HG03139 (cell line): ENCODE data around the gene CCDC91.
"Not testable (repeated sequence)": the region's sequence is repeated elsewhere in the genome, so short reads cannot be mapped to it uniquely, and the experiment has no call there.

ENCODE experiments used
- ATAC-seq: cut with Tn5 transposase; IDR thresholded peaks from one replicate; pipeline ENCODE4 v1.9.1; 2021; ENCODE audit not compliant: unreplicated experiment

CCDC91 gene

GRCh38 chr12:28446031-28446430, 255.8 kb downstream of the CCDC91 start:
- ATAC-seq = no peak

GRCh38 chr12:28453686-28454085, 263.4 kb downstream of the CCDC91 start:
- no peak for ATAC-seq

- no peak for ATAC-seq
Observed at GRCh38 chr12:28456934-28457710, 266.9 kb downstream of the CCDC91 start.

- ATAC-seq = no peak
Observed at GRCh38 chr12:28457785-28458184, 267.5 kb downstream of the CCDC91 start.

GRCh38 chr12:28459481-28459880, 269.2 kb downstream of the CCDC91 start:
- ATAC-seq = no peak

- ATAC-seq = peak; percentile 48
Observed at GRCh38 chr12:28460420-28461130, 270.3 kb downstream of the CCDC91 start.

GRCh38 chr12:28463396-28463795, 273.1 kb downstream of the CCDC91 start:
- no peak for ATAC-seq

GRCh38 chr12:28471762-28472161, 281.5 kb downstream of the CCDC91 start:
- not testable (repeated sequence) for ATAC-seq

- ATAC-seq = not testable (repeated sequence)
Observed at GRCh38 chr12:28476206-28476605, 285.9 kb downstream of the CCDC91 start.

GRCh38 chr12:28479097-28479496, 288.8 kb downstream of the CCDC91 start:
- ATAC-seq = not testable (repeated sequence)

- no peak for ATAC-seq
Observed at GRCh38 chr12:28479683-28480082, 289.4 kb downstream of the CCDC91 start.

GRCh38 chr12:28484156-28484555, 293.9 kb downstream of the CCDC91 start:
- no peak for ATAC-seq

GRCh38 chr12:28486521-28486920, 296.3 kb downstream of the CCDC91 start:
- no peak for ATAC-seq

- ATAC-seq = no peak
Observed at GRCh38 chr12:28489246-28489645, 299.0 kb downstream of the CCDC91 start.

GRCh38 chr12:28497889-28498411, 307.7 kb downstream of the CCDC91 start:
- ATAC-seq = peak; percentile 86

- ATAC-seq = no peak
Observed at GRCh38 chr12:28498850-28499249, 308.6 kb downstream of the CCDC91 start.

GRCh38 chr12:28500373-28501024, 310.2 kb downstream of the CCDC91 start:
- ATAC-seq = no peak

- ATAC-seq = no peak
Observed at GRCh38 chr12:28506271-28506670, 316.0 kb downstream of the CCDC91 start.

- no peak for ATAC-seq
Observed at GRCh38 chr12:28507033-28507432, 316.8 kb downstream of the CCDC91 start.

- no peak for ATAC-seq
Observed at GRCh38 chr12:28507867-28508266, 317.6 kb downstream of the CCDC91 start.

- ATAC-seq = no peak
Observed at GRCh38 chr12:28512406-28512805, 322.1 kb downstream of the CCDC91 start.

GRCh38 chr12:28512876-28513275, 322.6 kb downstream of the CCDC91 start:
- ATAC-seq = no peak
